Lung (tissue), 12 donors: ENCODE results near the gene ANKRD52. TPM values are rescaled to one million over a fixed set of nuclear protein-coding genes. Genes with fewer than 3 reads are reported as not detected.

ENCODE experiments used
- ATAC-seq: fragments of 200-7000 bp; cut with Tn5 transposase; one replicate; pipeline ENCODE4 v1.9.1; 2020; ENCODE audit warnings: moderate number of reproducible peaks; ENCODE audit not compliant: insufficient read depth, low FRiP score
- DNase-seq, 3 donors: peaks; one replicate each; pipeline ENCODE4 v3.0.0-alpha.2; 2013 to 2017
- H3K27ac ChIP-seq, 2 donors: one replicate each; pipeline ENCODE4 v1.5.1; 2013; ENCODE audit warnings: mild to moderate bottlenecking in 2 of 2, moderate library complexity in 2 of 2, control low read depth in 1 of 2, inconsistent platforms in 1 of 2, low read depth in 1 of 2, low read length in 1 of 2
- H3K27me3 ChIP-seq, 3 donors: one replicate each; pipeline ENCODE4 v1.5.1; 2013; ENCODE audit warnings: low read length in 2 of 3; ENCODE audit not compliant: control insufficient read depth in 3 of 3, insufficient read depth in 3 of 3
- H3K36me3 ChIP-seq, 4 donors: one replicate each; pipeline ENCODE4 v1.5.1; 2013; ENCODE audit warnings: low read length in 4 of 4, mild to moderate bottlenecking in 1 of 4, moderate library complexity in 1 of 4; ENCODE audit not compliant: control insufficient read depth in 4 of 4, insufficient read depth in 4 of 4
- H3K4me1 ChIP-seq, 5 donors: one replicate each; pipeline ENCODE4 v1.5.1; 2013; ENCODE audit warnings: low read length in 5 of 5, mild to moderate bottlenecking in 2 of 5, moderate library complexity in 1 of 5; ENCODE audit not compliant: control insufficient read depth in 5 of 5, insufficient read depth in 5 of 5
- H3K4me3 ChIP-seq: one replicate; pipeline ENCODE4 v1.5.1; 2013; ENCODE audit warnings: mild to moderate bottlenecking, control low read depth, moderate library complexity
- H3K9ac ChIP-seq, 2 donors: one replicate each; pipeline ENCODE4 v1.5.1; 2013; ENCODE audit warnings: low read length in 2 of 2, control low read depth in 1 of 2; ENCODE audit not compliant: insufficient read depth in 1 of 2
- H3K9me3 ChIP-seq, 4 donors: one replicate each; pipeline ENCODE4 v1.5.1; 2013; ENCODE audit warnings: low read length in 3 of 4, mild to moderate bottlenecking in 1 of 4, moderate library complexity in 1 of 4; ENCODE audit not compliant: control insufficient read depth in 4 of 4, insufficient read depth in 3 of 4
- WGBS, 2 donors: extraction: QIAGEN DNeasy Blood & Tissue Kit; methylation state at CpG; one replicate each; pipeline ENCODE4 v1.1.7; 2013; 5-methylcytosine and 5-hydroxymethylcytosine counted together
- polyA plus RNA-seq, 2 donors: library from polyadenylated mRNA; stranded (reverse); fragments of 200-250 nt; gene quantifications; one replicate each; pipeline ENCODE4 v1.2.1, GENCODE V29; 2013
- total RNA-seq, 2 donors: library from RNA; depleted of rRNA in 1 of 2; stranded (reverse); fragments of >200 nt in 1 of 2; gene quantifications; one replicate each; pipeline ENCODE4 v1.2.1, GENCODE V29; 2014 to 2021
- TF ChIP-seq, protein P1 (sequence below): IDR thresholded peaks from 2 replicates; pipeline ENCODE4 v1.5.1; 2012; ENCODE audit warnings: mild to moderate bottlenecking; ENCODE audit errors: control extremely low read depth, extremely low read depth
- donor health status: control.
- donor health status: control.
- donor health status: Bipolar disorder and iron deficiency.
- donor health status: healthy.
- donor health status: DM: yes; HTN: yes; CAD: no.

The ANKRD52 gene
- total and polyA plus RNA-seq, 4 donors: 9.2 to 38.1 (median 17.9) TPM

DNA sequence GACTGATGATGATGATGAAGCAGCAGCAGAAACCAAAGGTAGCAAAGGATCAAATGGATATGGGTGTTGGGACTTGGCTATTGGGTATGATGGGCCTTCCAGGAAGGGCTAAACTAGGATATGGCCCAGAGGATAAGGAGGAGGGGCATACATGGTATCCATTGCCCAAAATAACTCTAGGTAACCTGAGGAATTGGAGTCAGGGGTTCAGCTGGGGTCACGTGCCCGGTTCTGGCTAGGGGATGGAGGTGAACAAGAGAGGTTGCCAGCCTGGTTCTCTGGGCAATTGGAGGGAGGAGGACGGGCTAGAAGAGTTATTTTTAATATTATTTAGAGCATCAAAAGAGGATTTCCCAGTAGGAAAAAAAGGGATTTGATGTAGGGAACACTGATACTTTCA, 2.7 kb upstream of the ANKRD52 start:
- Histone ChIP-seq H3K27ac (no peak overlapping the region), H3K4me1 (peaks cover 0 to 21% (median 8%) of the 10 kb centered on the region in 5 donors), H3K9me3 (no peaks in the 10 kb centered on the region), H3K9ac (no peak overlapping the region), H3K27me3 (no peaks in the 10 kb centered on the region), H3K36me3 (peaks cover 0 to 11% (median 6%) of the 10 kb centered on the region in 4 donors), H3K4me3 (no peak overlapping the region)
- WGBS, 2 donors: 93 to 94% methylated on average over 3 of the region's 3 CpGs
- DNase-seq (no peak), ATAC-seq (no peak)
- TF ChIP-seq, protein P1, sequence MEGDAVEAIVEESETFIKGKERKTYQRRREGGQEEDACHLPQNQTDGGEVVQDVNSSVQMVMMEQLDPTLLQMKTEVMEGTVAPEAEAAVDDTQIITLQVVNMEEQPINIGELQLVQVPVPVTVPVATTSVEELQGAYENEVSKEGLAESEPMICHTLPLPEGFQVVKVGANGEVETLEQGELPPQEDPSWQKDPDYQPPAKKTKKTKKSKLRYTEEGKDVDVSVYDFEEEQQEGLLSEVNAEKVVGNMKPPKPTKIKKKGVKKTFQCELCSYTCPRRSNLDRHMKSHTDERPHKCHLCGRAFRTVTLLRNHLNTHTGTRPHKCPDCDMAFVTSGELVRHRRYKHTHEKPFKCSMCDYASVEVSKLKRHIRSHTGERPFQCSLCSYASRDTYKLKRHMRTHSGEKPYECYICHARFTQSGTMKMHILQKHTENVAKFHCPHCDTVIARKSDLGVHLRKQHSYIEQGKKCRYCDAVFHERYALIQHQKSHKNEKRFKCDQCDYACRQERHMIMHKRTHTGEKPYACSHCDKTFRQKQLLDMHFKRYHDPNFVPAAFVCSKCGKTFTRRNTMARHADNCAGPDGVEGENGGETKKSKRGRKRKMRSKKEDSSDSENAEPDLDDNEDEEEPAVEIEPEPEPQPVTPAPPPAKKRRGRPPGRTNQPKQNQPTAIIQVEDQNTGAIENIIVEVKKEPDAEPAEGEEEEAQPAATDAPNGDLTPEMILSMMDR: no peak

DNA sequence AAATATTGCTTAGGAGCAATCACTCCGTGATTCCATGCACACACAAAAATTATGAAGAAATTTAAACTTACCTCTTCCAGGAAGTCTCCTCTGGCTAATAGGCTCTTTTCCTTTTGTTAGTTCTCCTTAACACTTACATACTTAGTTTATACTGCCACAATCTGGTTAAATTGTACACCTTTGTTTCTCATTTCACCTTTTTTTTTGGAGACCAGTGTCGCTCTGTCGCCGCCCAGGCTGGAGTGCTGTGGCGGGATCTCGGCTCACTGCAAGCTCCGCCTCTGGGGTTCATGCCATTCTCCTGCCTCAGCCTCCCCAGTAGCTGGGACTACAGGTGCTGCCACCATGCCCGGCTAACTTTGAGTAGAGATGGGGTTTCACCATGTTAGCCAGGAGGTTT, 2.2 kb upstream of the ANKRD52 start:
- Histone ChIP-seq H3K9ac (no peak overlapping the region), H3K4me1 (peaks cover 0 to 21% (median 8%) of the 10 kb centered on the region in 5 donors), H3K4me3 (no peak overlapping the region), H3K9me3 (no peaks in the 10 kb centered on the region), H3K27ac (no peak overlapping the region), H3K36me3 (peaks cover 0 to 17% (median 10%) of the 10 kb centered on the region in 4 donors), H3K27me3 (no peaks in the 10 kb centered on the region)
- DNase-seq: no peak
- 95% methylated on average over 8 of the region's 8 CpGs for WGBS, 2 donors
- TF ChIP-seq, protein P1: no peak
- no peak for ATAC-seq

DNA sequence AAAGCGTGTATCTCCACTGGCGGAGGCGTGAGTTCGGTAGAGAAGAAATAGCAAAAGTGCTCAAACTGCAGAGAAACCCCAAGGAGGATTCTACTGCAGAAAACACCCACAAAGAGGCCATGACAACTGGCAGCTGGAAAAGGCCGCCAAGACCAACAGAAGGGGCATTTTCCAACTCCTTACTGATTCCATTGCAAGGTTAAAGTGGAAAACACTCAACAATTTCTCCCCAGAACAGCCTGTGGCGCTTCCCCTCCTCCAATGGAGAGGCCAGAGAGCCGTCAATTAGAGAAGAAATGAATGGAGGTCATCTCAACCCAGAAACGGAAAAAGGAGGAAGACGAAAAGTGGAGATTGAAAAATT, 618 bp upstream of the ANKRD52 start:
- peaks cover 0 to 21% (median 8%) of the 10 kb centered on the region in 5 donors for H3K4me1 ChIP-seq
- WGBS, 2 donors: 9 to 10% methylated on average over 9 of the region's 9 CpGs
- H3K27ac ChIP-seq: peak overlapping the region; percentile 95 to 97
- ATAC-seq: no peak
- peak overlapping the region in 1 of 2 donors; percentile 85 for H3K9ac ChIP-seq
- H3K27me3 ChIP-seq: no peaks in the 10 kb centered on the region
- peaks cover 5 to 32% (median 21%) of the 10 kb centered on the region in 4 donors for H3K36me3 ChIP-seq
- TF ChIP-seq, protein P1: no peak
- H3K9me3 ChIP-seq: no peaks in the 10 kb centered on the region
- peak overlapping the region; percentile 98 for H3K4me3 ChIP-seq
- no peak for DNase-seq

DNA sequence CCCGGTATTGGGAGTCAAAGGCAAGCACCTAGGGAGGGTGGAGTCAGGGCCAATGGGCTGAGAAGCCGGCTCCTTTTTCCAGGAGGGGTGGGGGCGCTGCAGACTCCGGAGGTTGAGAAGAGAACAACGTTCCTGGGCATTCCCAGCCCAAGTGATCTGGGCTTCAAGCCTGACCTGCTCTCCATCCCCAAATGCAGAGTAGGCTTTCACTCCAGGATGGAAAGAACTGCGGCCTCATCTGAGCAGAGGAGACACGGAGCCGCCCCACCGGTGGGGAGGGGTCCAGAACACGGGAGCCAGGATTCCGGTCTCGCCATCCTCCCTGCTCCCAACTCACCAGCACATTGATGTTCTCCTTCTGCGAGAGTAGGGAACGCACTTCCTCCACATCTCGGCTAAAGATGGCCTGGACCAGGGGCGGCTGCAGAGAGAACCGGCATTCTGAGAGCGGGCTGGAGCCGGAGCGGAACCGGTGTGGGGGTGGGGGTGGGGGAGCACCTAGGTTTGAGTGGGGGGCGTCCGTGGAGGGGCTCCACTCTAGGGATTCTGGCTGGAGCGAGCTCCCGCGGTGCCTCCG, 605 bp downstream of the ANKRD52 start:
- peaks cover 17 to 43% (median 32%) of the 10 kb centered on the region in 4 donors for H3K36me3 ChIP-seq
- peak overlapping the region; percentile 95 to 97 for H3K27ac ChIP-seq

More for the DNA sequence above, 605 bp downstream of the ANKRD52 start:
- Histone ChIP-seq H3K9ac (peak overlapping the region; percentile 48 to 77), H3K4me1 (peaks cover 0 to 21% (median 8%) of the 10 kb centered on the region in 5 donors), H3K4me3 (peak overlapping the region; percentile 98), H3K9me3 (no peaks in the 10 kb centered on the region), H3K27me3 (no peaks in the 10 kb centered on the region)
- ATAC-seq (peak; percentile 4), DNase-seq (peak in 1 of 3 donors; percentile 29)
- 1% methylated on average over 24 to 27 of the region's 27 CpGs for WGBS, 2 donors
- TF ChIP-seq, protein P1: no peak
